SK-N-SH treated with all-trans-retinoic acid at 6 μM for 48 hours (cell line): ENCODE measurements around the gene TSPYL6.

Experiments
- ATAC-seq: fragments of 200-7000 bp; cut with Tn5 transposase; 3 replicates; pipeline ENCODE4 v1.9.1; 2020; ENCODE audit warnings: mild to moderate bottlenecking, moderate library complexity
- ARNTL ChIP-seq: fragments of 450-650 bp; formaldehyde crosslinking; IDR thresholded peaks from 2 replicates; pipeline ENCODE4 v1.5.0; 2020; ENCODE audit warnings: low read depth, mild to moderate bottlenecking, moderate library complexity, borderline replicate concordance
- BACH2 ChIP-seq: fragments of 250-450 bp; sonication (Bioruptor Pico); IDR thresholded peaks from 2 replicates; pipeline ENCODE4 v1.9.0; 2021; ENCODE audit warnings: mild to moderate bottlenecking, borderline replicate concordance
- CSDC2 ChIP-seq: fragments of 250-450 bp; sonication (Bioruptor Pico); IDR thresholded peaks from 2 replicates; pipeline ENCODE4 v1.5.0; 2020; ENCODE audit warnings: mild to moderate bottlenecking, moderate library complexity
- ESRRG ChIP-seq: fragments of 250-450 bp; sonication (Bioruptor Pico); IDR thresholded peaks from 2 replicates; pipeline ENCODE4 v1.6.1; 2021; ENCODE audit warnings: mild to moderate bottlenecking
- GLIS3 ChIP-seq: fragments of 250-450 bp; sonication (Bioruptor Pico); IDR thresholded peaks from 2 replicates; pipeline ENCODE4 v1.5.0; 2020; ENCODE audit warnings: mild to moderate bottlenecking, moderate library complexity
- ISL1 ChIP-seq: fragments of 250-450 bp; sonication (Bioruptor Pico); IDR thresholded peaks from 2 replicates; pipeline ENCODE4 v2.1.2; 2022; ENCODE audit warnings: mild to moderate bottlenecking, moderate library complexity
- PATZ1 ChIP-seq: fragments of 250-450 bp; sonication (Bioruptor Pico); IDR thresholded peaks from 2 replicates; pipeline ENCODE4 v1.8.0; 2020; ENCODE audit warnings: mild to moderate bottlenecking, moderate library complexity, borderline replicate concordance
- POU6F1 ChIP-seq: fragments of 250-450 bp; sonication (Bioruptor Pico); IDR thresholded peaks from 2 replicates; pipeline ENCODE4 v1.8.0; 2021; ENCODE audit warnings: low read depth, mild to moderate bottlenecking, moderate library complexity, borderline replicate concordance
- PPARA ChIP-seq: fragments of 250-450 bp; sonication (Bioruptor Pico); IDR thresholded peaks from 2 replicates; pipeline ENCODE4 v1.5.0; 2020; ENCODE audit warnings: mild to moderate bottlenecking, borderline replicate concordance
- RARB ChIP-seq: fragments of 250-450 bp; sonication (Bioruptor Pico); IDR thresholded peaks from 2 replicates; pipeline ENCODE4 v1.8.0; 2021; ENCODE audit warnings: mild to moderate bottlenecking, moderate library complexity
- SNAI2 ChIP-seq: fragments of 250-450 bp; sonication (Bioruptor Pico); IDR thresholded peaks from 2 replicates; pipeline ENCODE4 v1.5.0; 2020; ENCODE audit warnings: mild to moderate bottlenecking, moderate library complexity
- TSHZ2 ChIP-seq: fragments of 250-450 bp; sonication (Bioruptor Pico); IDR thresholded peaks from 2 replicates; pipeline ENCODE4 v1.5.0; 2020; ENCODE audit warnings: mild to moderate bottlenecking, moderate library complexity
- ZC3H10 ChIP-seq: fragments of 250-450 bp; sonication (Bioruptor Pico); IDR thresholded peaks from 2 replicates; pipeline ENCODE4 v1.5.1; 2021; ENCODE audit warnings: mild to moderate bottlenecking, moderate library complexity
- ZFP3 ChIP-seq: fragments of 250-450 bp; sonication (Bioruptor Pico); IDR thresholded peaks from 2 replicates; pipeline ENCODE4 v1.5.0; 2020; ENCODE audit warnings: mild to moderate bottlenecking, moderate library complexity
- ZFP30 ChIP-seq: fragments of 450-650 bp; formaldehyde crosslinking; IDR thresholded peaks from 2 replicates; pipeline ENCODE4 v1.5.0; 2022; ENCODE audit warnings: mild to moderate bottlenecking, moderate library complexity
- ZNF565 ChIP-seq: fragments of 450-650 bp; formaldehyde crosslinking; conservative IDR thresholded peaks from 2 replicates; pipeline ENCODE4 v1.5.0; 2020; ENCODE audit warnings: low read depth, mild to moderate bottlenecking, moderate library complexity
- ZNF70 ChIP-seq: fragments of 450-650 bp; formaldehyde crosslinking; IDR thresholded peaks from 2 replicates; pipeline ENCODE4 v1.5.0; 2020; ENCODE audit warnings: mild to moderate bottlenecking, moderate library complexity
- ZNF8 ChIP-seq: fragments of 450-650 bp; formaldehyde crosslinking; IDR thresholded peaks from 2 replicates; pipeline ENCODE4 v1.5.0; 2020; ENCODE audit warnings: mild to moderate bottlenecking, moderate library complexity

TSPYL6 gene

GRCh38 chr2:54237428-54237827 is 18.6 kb downstream of the TSPYL6 start:
- TF ChIP-seq ARNTL (CRISPR knock-in tag) (no peak), PATZ1 (CRISPR knock-in tag) (no peak)
- no peak for ATAC-seq

GRCh38 chr2:54233832-54234649 is 22.0 kb downstream of the TSPYL6 start:
- no peak for ATAC-seq
- TF ChIP-seq TSHZ2 (CRISPR knock-in tag), result no peak
- no peak for TF ChIP-seq ARNTL (CRISPR knock-in tag)
- TF ChIP-seq PPARA (CRISPR knock-in tag), result no peak
- TF ChIP-seq BACH2 (CRISPR knock-in tag), result no peak
- TF ChIP-seq PATZ1 (CRISPR knock-in tag), result no peak
- no peak for TF ChIP-seq ZNF8 (CRISPR knock-in tag)
- TF ChIP-seq ZNF565 (CRISPR knock-in tag), result no peak
- TF ChIP-seq RARB (CRISPR knock-in tag), result no peak
- TF ChIP-seq SNAI2 (CRISPR knock-in tag), result no peak
- TF ChIP-seq ZFP3 (CRISPR knock-in tag), result no peak
- no peak for TF ChIP-seq ZFP30 (CRISPR knock-in tag)
- TF ChIP-seq ZC3H10, result no peak
- TF ChIP-seq CSDC2 (CRISPR knock-in tag), result no peak
- no peak for TF ChIP-seq ZNF70 (CRISPR knock-in tag)
- TF ChIP-seq POU6F1 (CRISPR knock-in tag), result no peak
- TF ChIP-seq GLIS3 (CRISPR knock-in tag), result no peak
- no peak for TF ChIP-seq ESRRG (CRISPR knock-in tag)

GRCh38 chr2:54228945-54229344 is 27.1 kb downstream of the TSPYL6 start:
- TF ChIP-seq SNAI2 (CRISPR knock-in tag) (0 out of 2 replicates have a peak, but pooled peaks have one; percentile 47), ZFP3 (CRISPR knock-in tag) (0 out of 2 replicates have a peak, but pooled peaks have one; percentile 17), ISL1 (CRISPR knock-in tag) (peak; percentile 93), ZNF70 (CRISPR knock-in tag) (no peak), PATZ1 (CRISPR knock-in tag) (peak; percentile 47; the same call in 1 of the 2 replicates)
- peak; percentile 77 for ATAC-seq
